K562 (cell line): ENCODE results near the gene ALOX12. TPM values are rescaled to one million over a fixed set of nuclear protein-coding genes. Genes with fewer than 3 reads are reported as not detected.

Experiments used
- CUX1 ChIP-seq: fragments of 200-800 bp; sonication (Bioruptor generic); IDR thresholded peaks from 2 replicates; pipeline ENCODE4 v1.6.1; 2016; ENCODE audit warnings: missing genetic modification characterization, missing compliant biosample characterization
- DDX20 ChIP-seq: fragments of 450-650 bp; IDR thresholded peaks from 2 replicates; pipeline ENCODE4 v1.6.1; 2016; ENCODE audit warnings: missing genetic modification characterization, low read depth, mild to moderate bottlenecking, missing compliant biosample characterization, moderate library complexity
- DLX4 ChIP-seq: fragments of 250-450 bp; sonication (Bioruptor Pico); IDR thresholded peaks from 2 replicates; pipeline ENCODE4 v1.6.1; 2021; ENCODE audit warnings: mild to moderate bottlenecking
- HEY1 ChIP-seq: fragments of 250-450 bp; sonication (Bioruptor Pico); IDR thresholded peaks from 2 replicates; pipeline ENCODE4 v1.5.0; 2020; ENCODE audit warnings: mild to moderate bottlenecking, moderate library complexity, borderline replicate concordance
- HMGXB4 ChIP-seq: sonication (generic); formaldehyde crosslinking; IDR thresholded peaks from 2 replicates; pipeline ENCODE4 v1.8.1; 2023; ENCODE audit warnings: mild to moderate bottlenecking, missing genetic modification reagents
- KAT8 ChIP-seq: fragments of 450-650 bp; IDR thresholded peaks from 2 replicates; pipeline ENCODE4 v1.6.1; 2016; ENCODE audit warnings: low read depth, mild to moderate bottlenecking
- KLF1 ChIP-seq: fragments of 450-650 bp; IDR thresholded peaks from 2 replicates; pipeline ENCODE4 v1.6.1; 2016; ENCODE audit warnings: missing genetic modification characterization, missing compliant biosample characterization
- KLF13 ChIP-seq: fragments of 450-650 bp; IDR thresholded peaks from 2 replicates; pipeline ENCODE4 v1.6.1; 2016; ENCODE audit warnings: missing genetic modification characterization, low read depth, mild to moderate bottlenecking, missing compliant biosample characterization, moderate library complexity, borderline replicate concordance
- POLR2G ChIP-seq: fragments of 200-400 bp; formaldehyde crosslinking; IDR thresholded peaks from 2 replicates; pipeline ENCODE4 v1.6.1; 2017; ENCODE audit warnings: low read depth, mild to moderate bottlenecking, antibody characterized with exemption, low read length, moderate library complexity
- RFX5 ChIP-seq: IDR thresholded peaks from 2 replicates; pipeline ENCODE4 v1.6.1; 2011; ENCODE audit warnings: low read depth, mild to moderate bottlenecking, improper control_type of control experiment, low read length
- SMARCE1 ChIP-seq: fragments of 450-650 bp; IDR thresholded peaks from 2 replicates; pipeline ENCODE4 v1.7.1; 2016; ENCODE audit warnings: mild to moderate bottlenecking
- TCF15 ChIP-seq: fragments of 250-450 bp; sonication (Bioruptor Pico); IDR thresholded peaks from 2 replicates; pipeline ENCODE4 v1.8.0; 2022; ENCODE audit warnings: moderate library complexity, mild to moderate bottlenecking, inconsistent platforms
- TEAD1 ChIP-seq, 2 experiments: fragments of 450-650 bp in 1 of 2; sonication (generic) in 1 of 2; formaldehyde crosslinking; IDR thresholded peaks; 2 replicates each; pipeline versions ENCODE4 v1.4.0 to v1.8.0; 2020 to 2022; ENCODE audit warnings: mild to moderate bottlenecking in 2 of 2, missing genetic modification reagents in 1 of 2
- YY1 ChIP-seq, 3 experiments: IDR thresholded peaks; 2 replicates each; pipeline ENCODE4 v1.6.1; 2011; ENCODE audit warnings: low read length in 2 of 3, mild to moderate bottlenecking in 2 of 3, moderate library complexity in 2 of 3, borderline replicate concordance in 1 of 3, control low read depth in 1 of 3, low read depth in 1 of 3; ENCODE audit not compliant: insufficient read depth in 3 of 3, insufficient replicate concordance in 2 of 3, control insufficient read depth in 1 of 3, insufficient read length in 1 of 3; ENCODE audit errors: extremely low read depth in 1 of 3
- ZNF740 ChIP-seq, 3 experiments: fragments of 200-800 bp in 1 of 3; sonication (Bioruptor generic) in 1 of 3; sonication (generic) in 1 of 3; formaldehyde crosslinking in 1 of 3; IDR thresholded peaks; 2 replicates each; pipeline versions ENCODE4 v1.6.1 to v1.8.0; 2016 to 2022; ENCODE audit warnings: mild to moderate bottlenecking in 2 of 3, missing compliant biosample characterization in 2 of 3, missing genetic modification characterization in 2 of 3, missing genetic modification reagents in 1 of 3
- polyA plus RNA-seq, 8 experiments: library from polyadenylated mRNA; depleted of rRNA in 4 of 8; stranded (reverse) in 5 of 8; unstranded in 3 of 8; fragments of >200 nt; fragmentation: Nextera tagmentation in 2 of 8; fragmentation: Illumina TruSeq in 1 of 8; extraction: Ambion mirVana in 2 of 8; extraction: Trizol in 1 of 8; gene quantifications; 2 replicates each; pipeline versions ENCODE4 v1.2.1 to v1.2.3, GENCODE V29; 2011 to 2014; ENCODE audit warnings: inconsistent platforms in 1 of 8, missing spikeins in 1 of 8
- total RNA-seq, 7 experiments: library from RNA; depleted of rRNA in 6 of 7; stranded (reverse); fragments of >200 nt in 6 of 7; fragmentation: Illumina TruSeq in 2 of 7; extraction: Trizol in 2 of 7; gene quantifications; 2 replicates each; pipeline versions ENCODE4 v1.2.1 to v1.2.3, GENCODE V29; 2011 to 2021; ENCODE audit warnings: low replicate concordance in 1 of 7

ALOX12 gene
- total and polyA plus RNA-seq, 9 of the 15 experiments (the other 6 are each of a cell fraction or from before 2014, with no cell fraction given): 0.09 to 1.1 (median 0.47) TPM; not detected in 1

- TF ChIP-seq HMGXB4 (CRISPR knock-in tag) (no peak), ZNF740 (CRISPR knock-in tag; IDR thresholded peaks at IDR 0.05) (no peak; the same call in 1 of the 2 replicates), ZNF740 (tag; IDR thresholded peaks at IDR 0.05) (no peak), CUX1 (CRISPR knock-in tag) (no peak), POLR2G (peak; percentile 24), HEY1 (CRISPR knock-in tag) (no peak), KLF13 (no peak), DLX4 (CRISPR knock-in tag) (no peak), SMARCE1 (0 out of 2 replicates have a peak, but pooled peaks have one; percentile 26), KAT8 (no peak), YY1 (IDR thresholded peaks at IDR 0.05; ENCODE audit: borderline replicate concordance in 1 of 3, control insufficient read depth in 1 of 3, extremely low read depth in 1 of 3, insufficient read depth in 3 of 3, insufficient read length in 1 of 3, insufficient replicate concordance in 2 of 3, low read depth in 1 of 3, low read length in 2 of 3) (peak in 1 of 3 experiments; percentile 6), TEAD1 (CRISPR knock-in tag; IDR thresholded peaks at IDR 0.05) (no peak), TCF15 (CRISPR knock-in tag) (no peak), DDX20 (tag) (no peak), RFX5 (no peak), KLF1 (tag) (no peak)
Measured at GRCh38 chr17:7014995-7015958, 19.4 kb downstream of the ALOX12 start (continued).
